Peyer's patch (tissue), 4 donors: ENCODE data around the gene LGALS7. TPM values are rescaled to one million over a fixed set of nuclear protein-coding genes. Genes with fewer than 3 reads are reported as not detected.
A peak's percentile ranks its signal among the peaks of the same experiment; 100 is the strongest.

Experiments used
- DNase-seq, 3 donors: peaks; one replicate each; pipeline ENCODE4 v3.0.0-alpha.2; 2017 to 2019
- H3K27ac ChIP-seq, 4 donors: fragments of 200-600 bp; sonication (generic); one replicate each; pipeline ENCODE4 v1.5.1; 2016 to 2019
- H3K27me3 ChIP-seq, 2 donors: fragments of 200-600 bp; sonication (generic); one replicate each; pipeline ENCODE4 v1.5.1; 2019
- H3K36me3 ChIP-seq, 3 donors: fragments of 200-600 bp; sonication (generic); one replicate each; pipeline ENCODE4 v1.5.1; 2016 to 2019
- H3K4me1 ChIP-seq, 4 donors: fragments of 200-600 bp; sonication (generic); one replicate each; pipeline ENCODE4 v1.5.1; 2016 to 2019
- H3K4me3 ChIP-seq, 4 donors: fragments of 200-600 bp; sonication (generic); 1 replicate in 3 of 4; 2 replicates in 1 of 4; pipeline ENCODE4 v1.5.1; 2016 to 2019; ENCODE audit warnings: mild to moderate bottlenecking in 1 of 4
- H3K9me3 ChIP-seq, 4 donors: fragments of 200-600 bp; sonication (generic); one replicate each; pipeline ENCODE4 v1.5.1; 2016 to 2019; ENCODE audit warnings: mild to moderate bottlenecking in 1 of 4
- POLR2A ChIP-seq, 2 donors: fragments of 450-650 bp; IDR thresholded peaks; one replicate each; pipeline ENCODE4 v1.5.1; 2017; ENCODE audit warnings: antibody characterized with exemption in 2 of 2, mild to moderate bottlenecking in 2 of 2, moderate library complexity in 2 of 2
- total RNA-seq, 4 donors: library from RNA; depleted of rRNA; stranded (reverse); fragments of >200 nt; gene quantifications; one replicate each; pipeline ENCODE4 v1.1.0, GENCODE V29; 2016
- TF ChIP-seq, protein P1 (sequence below), 6 experiments: fragments of 450-650 bp in 4 of 6; fragments of 200-600 bp in 2 of 6; sonication (generic) in 1 of 6; IDR thresholded peaks; one replicate each; pipeline ENCODE4 v1.5.1; 2017 to 2019; ENCODE audit warnings: antibody characterized with exemption in 6 of 6, mild to moderate bottlenecking in 3 of 6, moderate library complexity in 1 of 6

Gene LGALS7
- total RNA-seq, 4 donors from 2014 or later = not detected

DNA sequence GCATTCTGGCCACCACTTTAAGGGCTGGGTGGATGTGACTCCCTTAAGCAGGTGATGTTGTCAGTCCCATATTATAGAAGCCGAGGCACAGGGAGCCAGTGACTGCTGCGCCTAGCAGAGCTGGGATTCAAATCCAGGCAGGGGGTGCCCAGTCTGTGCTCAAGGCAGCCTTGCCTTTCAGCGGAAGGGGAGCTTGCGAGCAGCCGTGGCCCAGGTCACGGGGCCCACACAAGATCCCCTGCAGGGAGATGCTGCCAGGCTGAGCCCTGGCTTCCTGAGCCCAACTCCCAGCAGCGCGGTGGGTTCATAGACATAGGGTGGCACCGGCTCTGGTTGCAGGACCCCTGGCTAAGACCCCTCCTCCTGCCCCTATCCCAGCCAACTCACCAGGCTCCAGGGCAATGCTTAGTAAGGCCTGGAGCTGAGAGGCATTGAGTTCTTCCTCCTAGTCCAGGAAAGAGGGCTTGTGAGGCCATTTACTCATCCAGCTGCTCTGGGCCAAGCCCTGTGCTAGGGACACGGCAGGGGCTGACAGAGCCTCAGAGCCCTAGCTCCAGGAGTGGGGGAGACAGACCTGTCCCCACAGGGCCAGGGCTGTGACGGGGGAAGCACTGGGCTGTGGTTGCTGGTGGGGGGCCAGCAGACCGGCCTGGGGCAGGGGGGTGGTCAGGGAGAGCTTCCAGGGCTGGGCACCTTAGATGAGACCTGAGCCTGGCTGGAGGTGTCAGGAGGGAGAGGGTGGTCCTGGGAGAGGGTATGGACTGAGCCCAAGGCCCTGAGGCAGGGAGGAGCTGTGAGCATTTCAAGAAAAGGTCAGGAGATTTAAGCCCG is 38.7 kb downstream of the LGALS7 start:
- TF ChIP-seq, protein P1, sequence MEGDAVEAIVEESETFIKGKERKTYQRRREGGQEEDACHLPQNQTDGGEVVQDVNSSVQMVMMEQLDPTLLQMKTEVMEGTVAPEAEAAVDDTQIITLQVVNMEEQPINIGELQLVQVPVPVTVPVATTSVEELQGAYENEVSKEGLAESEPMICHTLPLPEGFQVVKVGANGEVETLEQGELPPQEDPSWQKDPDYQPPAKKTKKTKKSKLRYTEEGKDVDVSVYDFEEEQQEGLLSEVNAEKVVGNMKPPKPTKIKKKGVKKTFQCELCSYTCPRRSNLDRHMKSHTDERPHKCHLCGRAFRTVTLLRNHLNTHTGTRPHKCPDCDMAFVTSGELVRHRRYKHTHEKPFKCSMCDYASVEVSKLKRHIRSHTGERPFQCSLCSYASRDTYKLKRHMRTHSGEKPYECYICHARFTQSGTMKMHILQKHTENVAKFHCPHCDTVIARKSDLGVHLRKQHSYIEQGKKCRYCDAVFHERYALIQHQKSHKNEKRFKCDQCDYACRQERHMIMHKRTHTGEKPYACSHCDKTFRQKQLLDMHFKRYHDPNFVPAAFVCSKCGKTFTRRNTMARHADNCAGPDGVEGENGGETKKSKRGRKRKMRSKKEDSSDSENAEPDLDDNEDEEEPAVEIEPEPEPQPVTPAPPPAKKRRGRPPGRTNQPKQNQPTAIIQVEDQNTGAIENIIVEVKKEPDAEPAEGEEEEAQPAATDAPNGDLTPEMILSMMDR (IDR thresholded peaks at IDR 0.05) = no peak
- no peak for TF ChIP-seq POLR2A (IDR thresholded peaks at IDR 0.05)
- no peaks in the 10 kb centered on the region for H3K9me3 ChIP-seq
- peaks cover 0 to 18% (median 0%) of the 10 kb centered on the region in 3 donors for H3K36me3 ChIP-seq
- H3K27ac ChIP-seq = peak overlapping the region; percentile 71 to 87 (median 78)
- H3K4me1 ChIP-seq = peaks cover 3 to 58% (median 18%) of the 10 kb centered on the region in 4 donors
- peak overlapping the region; percentile 18 to 54 (median 36) for H3K4me3 ChIP-seq
- DNase-seq = peak; percentile 66 to 81 (median 71)
- no peaks in the 10 kb centered on the region for H3K27me3 ChIP-seq

DNA sequence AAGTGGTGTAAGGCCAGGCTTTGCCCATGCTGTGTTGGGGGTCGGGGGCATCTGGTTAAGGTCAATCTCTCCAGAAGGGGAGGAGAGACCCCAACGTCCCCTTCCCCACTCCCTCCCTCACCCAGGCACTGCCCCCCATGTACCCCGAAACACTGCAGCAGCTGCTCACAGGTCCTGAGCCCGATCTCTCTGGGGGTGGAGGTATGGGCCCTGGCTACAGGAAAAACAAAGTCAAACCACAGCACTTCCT is 39.2 kb downstream of the LGALS7 start:
- H3K36me3 ChIP-seq = peaks cover 0 to 24% (median 0%) of the 10 kb centered on the region in 3 donors
- DNase-seq = peak in 1 of 3 donors; percentile 55
- peak overlapping the region; percentile 71 to 87 (median 78) for H3K27ac ChIP-seq
- H3K27me3 ChIP-seq = no peaks in the 10 kb centered on the region
- peaks cover 3 to 63% (median 18%) of the 10 kb centered on the region in 4 donors for H3K4me1 ChIP-seq
- TF ChIP-seq POLR2A (IDR thresholded peaks at IDR 0.05) = no peak
- TF ChIP-seq, protein P1 (IDR thresholded peaks at IDR 0.05) = no peak
- H3K4me3 ChIP-seq = peak overlapping the region; percentile 18 to 54 (median 36)
- no peaks in the 10 kb centered on the region for H3K9me3 ChIP-seq

DNA sequence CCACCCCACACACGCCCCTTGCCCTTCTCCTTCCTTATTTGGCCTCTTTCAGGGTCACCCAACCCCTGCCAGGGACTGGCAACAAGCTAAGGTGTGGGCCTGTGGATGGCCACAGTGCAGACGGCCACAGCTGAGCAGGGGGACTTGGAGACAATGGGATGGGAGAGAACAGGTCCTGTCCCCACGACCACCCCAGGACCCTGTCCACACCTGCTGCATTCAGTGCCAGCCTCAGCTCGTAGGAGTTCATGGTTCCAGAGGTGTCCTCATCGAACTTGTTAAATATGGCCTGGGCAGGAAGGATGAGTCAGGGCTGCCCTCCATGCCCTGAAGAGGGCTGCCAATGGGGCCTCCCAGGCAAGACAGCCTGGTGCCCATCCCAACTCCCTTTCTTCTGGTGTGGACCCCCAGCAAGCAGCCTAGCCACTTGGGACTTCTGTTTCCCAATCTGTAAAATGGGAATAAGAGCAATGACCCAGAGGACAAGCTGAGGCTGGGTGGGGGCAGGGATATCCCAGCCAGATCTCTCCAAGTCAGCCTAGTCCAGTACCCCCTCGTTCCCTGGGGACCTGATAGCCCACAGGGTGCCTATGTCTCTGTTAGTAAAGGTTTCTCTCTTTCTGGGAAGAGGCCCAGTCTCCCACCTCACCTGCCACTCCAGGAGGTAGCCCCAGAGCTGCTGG is 39.7 kb downstream of the LGALS7 start:
- peak overlapping the region in 2 of 4 donors; percentile 29 to 43 for H3K4me3 ChIP-seq
- peak overlapping the region; percentile 71 to 87 (median 78) for H3K27ac ChIP-seq
- peaks cover 3 to 68% (median 18%) of the 10 kb centered on the region in 4 donors for H3K4me1 ChIP-seq
- TF ChIP-seq, protein P1 (IDR thresholded peaks at IDR 0.05) = no peak
- no peak for TF ChIP-seq POLR2A (IDR thresholded peaks at IDR 0.05)
- no peaks in the 10 kb centered on the region for H3K27me3 ChIP-seq
- peak in 2 of 3 donors; percentile 59 to 66 for DNase-seq
- H3K9me3 ChIP-seq = no peaks in the 10 kb centered on the region
- H3K36me3 ChIP-seq = peaks cover 0 to 28% (median 0%) of the 10 kb centered on the region in 3 donors

DNA sequence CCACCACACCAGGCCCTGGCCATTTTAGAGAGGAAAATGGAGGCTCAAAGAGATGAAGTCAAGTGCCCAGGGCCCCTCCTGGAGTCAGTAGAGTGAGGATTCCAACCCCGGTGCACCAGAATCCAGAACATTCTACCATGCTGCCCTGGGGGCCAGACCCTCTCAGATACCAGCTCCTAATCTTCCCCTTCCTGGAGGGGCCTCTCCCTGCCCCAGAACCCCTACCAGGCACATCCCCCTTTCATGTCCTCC is 40.1 kb downstream of the LGALS7 start:
- Histone ChIP-seq H3K27me3 (no peaks in the 10 kb centered on the region), H3K4me3 (no peak overlapping the region), H3K36me3 (peaks cover 0 to 33% (median 0%) of the 10 kb centered on the region in 3 donors), H3K27ac (peak overlapping the region; percentile 71 to 87 (median 78)), H3K4me1 (peaks cover 3 to 73% (median 18%) of the 10 kb centered on the region in 4 donors), H3K9me3 (no peaks in the 10 kb centered on the region)
- no peak for TF ChIP-seq POLR2A (IDR thresholded peaks at IDR 0.05)
- TF ChIP-seq, protein P1 (IDR thresholded peaks at IDR 0.05) = no peak
- no peak for DNase-seq

DNA sequence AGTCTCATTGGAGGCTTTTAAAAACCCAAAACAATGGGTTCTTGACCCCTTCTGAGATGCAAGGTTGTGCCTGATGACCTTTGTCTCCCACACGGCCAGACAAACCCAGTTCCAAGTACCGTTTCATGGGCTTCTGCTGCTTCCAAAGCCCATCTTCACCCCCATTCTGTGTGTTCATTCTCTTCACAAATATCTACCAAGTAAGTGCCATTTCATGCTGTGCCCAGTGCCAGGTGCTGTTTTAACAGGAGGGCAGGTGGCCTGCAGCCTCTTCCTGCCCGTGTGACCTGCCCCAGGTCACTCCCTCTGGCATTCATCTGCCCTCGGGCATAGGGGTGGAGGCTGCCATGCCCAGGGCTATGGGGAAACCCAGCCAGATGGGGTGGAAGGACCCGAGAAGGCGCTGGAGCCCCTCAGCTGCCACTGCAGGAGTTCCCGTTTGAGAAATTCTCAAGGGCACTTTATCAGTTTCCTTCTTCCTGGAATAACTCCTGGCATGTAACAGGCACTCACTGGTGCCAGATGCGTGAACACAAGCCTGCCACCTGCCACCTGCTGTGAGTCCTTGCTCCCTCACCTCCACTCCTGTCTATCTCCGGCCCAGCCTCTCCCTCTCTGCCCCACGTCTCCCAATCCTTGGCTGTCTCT is 41.5 kb downstream of the LGALS7 start:
- peak in 2 of 3 donors; percentile 74 to 75 for DNase-seq
- peaks cover 3 to 76% (median 16%) of the 10 kb centered on the region in 4 donors for H3K4me1 ChIP-seq
- peaks cover 0 to 47% (median 0%) of the 10 kb centered on the region in 3 donors for H3K36me3 ChIP-seq
- TF ChIP-seq POLR2A (IDR thresholded peaks at IDR 0.05) = no peak
- TF ChIP-seq, protein P1 (IDR thresholded peaks at IDR 0.05) = peak in 1 of 6 experiments; percentile 8
- peak overlapping the region; percentile 71 to 87 (median 78) for H3K27ac ChIP-seq
- no peaks in the 10 kb centered on the region for H3K27me3 ChIP-seq
- H3K9me3 ChIP-seq = no peaks in the 10 kb centered on the region
- H3K4me3 ChIP-seq = no peak overlapping the region
